OCI-LY7 (cell line): ENCODE results near the gene UTP14C. TPM values are rescaled to one million over a fixed set of nuclear protein-coding genes. Genes with fewer than 3 reads are reported as not detected.
"Not testable (repeated sequence)": the region's sequence is repeated elsewhere in the genome, so short reads cannot be mapped to it uniquely, and the experiment has no call there.

ENCODE experiments used
- BruUV-seq: library from RNA; stranded (reverse); fragments of 400-500 nt; replicated peaks from 2 replicates; lab custom pipeline; 2021; lab: Mats Ljungman, UMichigan
- CTCF ChIA-PET: fragments of 300-600 bp; sonication (Branson Sonifier 250); formaldehyde crosslinking; loops from one replicate; lab custom pipeline; 2022; ENCODE audit warnings: antibody characterized with exemption; ENCODE audit not compliant: unreplicated experiment; lab: Charles Lee
- POLR2A ChIA-PET: fragments of 300-600 bp; sonication (Branson Sonifier 250); formaldehyde crosslinking; loops from one replicate; lab custom pipeline; 2022; ENCODE audit warnings: antibody characterized with exemption; lab: Charles Lee
- DNase-seq: peaks from one replicate; pipeline ENCODE4 v3.0.0-alpha.2; 2015; ENCODE audit warnings: low spot score
- H2AFZ ChIP-seq: fragments of 200-600 bp; sonication (generic), shearing (Covaris generic); 2 replicates; pipeline ENCODE4 v1.6.1; 2014; ENCODE audit warnings: mild to moderate bottlenecking, antibody characterized with exemption, low read length, moderate library complexity
- H3K27ac ChIP-seq: fragments of 200-600 bp; sonication (generic); 2 replicates; pipeline ENCODE4 v1.5.1; 2014; ENCODE audit warnings: mixed run types, low read depth, mild to moderate bottlenecking, moderate library complexity, low read length, inconsistent platforms; ENCODE audit not compliant: poor library complexity, severe bottlenecking
- H3K36me3 ChIP-seq: fragments of 200-600 bp; sonication (generic); 2 replicates; pipeline ENCODE4 v1.6.1; 2014; ENCODE audit warnings: mild to moderate bottlenecking, antibody characterized with exemption, low read length, moderate library complexity, mixed read lengths; ENCODE audit not compliant: insufficient read depth
- H3K4me1 ChIP-seq: fragments of 200-600 bp; sonication (generic); 2 replicates; pipeline ENCODE4 v1.5.1; 2014; ENCODE audit warnings: mild to moderate bottlenecking, low read length; ENCODE audit not compliant: insufficient read depth, poor library complexity, severe bottlenecking
- H3K4me2 ChIP-seq: fragments of 200-600 bp; sonication (generic); 2 replicates; pipeline ENCODE4 v1.6.1; 2014; ENCODE audit warnings: mild to moderate bottlenecking, low read length
- H3K4me3 ChIP-seq: fragments of 200-600 bp; sonication (generic); 2 replicates; pipeline ENCODE4 v1.5.1; 2014; ENCODE audit warnings: mild to moderate bottlenecking, low read depth, low read length; ENCODE audit not compliant: poor library complexity, severe bottlenecking
- H3K79me2 ChIP-seq: fragments of 200-600 bp; sonication (generic); 2 replicates; pipeline ENCODE4 v1.6.1; 2016; ENCODE audit warnings: low read depth, mild to moderate bottlenecking, low read length, moderate library complexity, mixed read lengths; ENCODE audit not compliant: insufficient read depth
- H3K9me2 ChIP-seq: fragments of 200-600 bp; sonication (generic); 2 replicates; pipeline ENCODE4 v1.6.1; 2016; ENCODE audit warnings: mild to moderate bottlenecking, low read length, mixed read lengths; ENCODE audit not compliant: insufficient read depth
- H3K9me3 ChIP-seq: fragments of 200-600 bp; sonication (generic); 2 replicates; pipeline ENCODE4 v1.6.1; 2014; ENCODE audit warnings: mild to moderate bottlenecking, mixed run types, low read length, mixed read lengths
- H4K20me1 ChIP-seq: fragments of 200-600 bp; sonication (generic); 2 replicates; pipeline ENCODE4 v1.6.1; 2014; ENCODE audit warnings: mild to moderate bottlenecking, antibody characterized with exemption, low read length, moderate library complexity, mixed read lengths; ENCODE audit not compliant: insufficient read depth
- CTCF ChIP-seq: fragments of 200-600 bp; sonication (generic); conservative IDR thresholded peaks from 2 replicates; pipeline ENCODE4 v1.5.1; 2014; ENCODE audit warnings: mild to moderate bottlenecking, antibody characterized with exemption, low read length, moderate library complexity, mixed read lengths
- EZH2phosphoT487 ChIP-seq: fragments of 200-600 bp; sonication (generic); IDR thresholded peaks from 2 replicates; pipeline ENCODE4 v1.6.1; 2018; ENCODE audit warnings: low read depth, borderline replicate concordance, mild to moderate bottlenecking, mixed run types, antibody characterized with exemption, low read length, moderate library complexity, mixed read lengths
- intact Hi-C: fragments of 100-400 bp; cut with micrococcal nuclease; formaldehyde crosslinking; loops from one replicate; pipeline ENCODE4 v1.10.0; 2022; ENCODE audit not compliant: unreplicated experiment
- total RNA-seq, 2 experiments: library from RNA; depleted of rRNA in 1 of 2; stranded (reverse); fragments of >200 nt in 1 of 2; shearing (Covaris generic) in 1 of 2; gene quantifications; 2 replicates each; pipeline ENCODE4 v1.2.3, GENCODE V29; 2014 to 2022

UTP14C gene
- total RNA-seq, 2 experiments from 2014 or later = 7.3 to 11.5 TPM

- Histone ChIP-seq H4K20me1 (no peaks in the 10 kb centered on the region), H3K4me2 (no peak overlapping the region), H3K79me2 (no peaks in the 10 kb centered on the region), H2AFZ (no peak overlapping the region), H3K9me3 (no peaks in the 10 kb centered on the region), H3K9me2 (no peaks in the 10 kb centered on the region), H3K4me3 (no peak overlapping the region), H3K4me1 (no peaks in the 10 kb centered on the region), H3K27ac (no peak overlapping the region), H3K36me3 (peaks cover 77% of the 10 kb centered on the region)
- intact Hi-C loops = no loop called here
- POLR2A ChIA-PET = no interaction called here
- CTCF ChIA-PET = no interaction called here
- no peak for DNase-seq
- BruUV-seq = no TSS peak
- TF ChIP-seq EZH2phosphoT487 = no peak
- TF ChIP-seq CTCF = no peak
Observed at GRCh38 chr13:52027832-52028231, 3.3 kb downstream of the UTP14C start.

DNA sequence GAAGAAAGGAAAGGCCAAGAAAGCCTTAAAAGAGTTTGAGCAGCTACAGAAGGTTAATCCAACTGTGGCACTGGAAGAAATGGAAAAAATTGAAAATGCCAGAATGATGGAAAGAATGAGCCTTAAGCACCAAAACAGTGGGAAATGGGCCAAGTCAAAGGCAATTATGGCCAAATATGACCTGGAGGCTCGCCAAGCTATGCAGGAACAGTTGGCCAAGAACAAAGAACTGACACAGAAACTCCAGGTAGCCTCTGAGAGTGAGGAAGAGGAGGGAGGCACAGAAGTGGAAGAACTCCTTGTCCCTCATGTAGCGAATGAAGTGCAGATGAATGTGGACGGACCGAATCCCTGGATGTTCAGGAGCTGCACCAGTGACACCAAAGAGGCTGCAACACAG is 5.1 kb downstream of the UTP14C start:
- CTCF ChIA-PET = no interaction called here
- no peaks in the 10 kb centered on the region for H3K79me2 ChIP-seq
- no peaks in the 10 kb centered on the region for H3K4me1 ChIP-seq
- TF ChIP-seq EZH2phosphoT487 (no peak), CTCF (no peak)
- DNase-seq = no peak
- POLR2A ChIA-PET = no interaction called here
- no peaks in the 10 kb centered on the region for H3K9me2 ChIP-seq
- H2AFZ ChIP-seq = no peak overlapping the region
- no peak overlapping the region for H3K4me3 ChIP-seq
- H3K9me3 ChIP-seq = no peaks in the 10 kb centered on the region
- no peaks in the 10 kb centered on the region for H4K20me1 ChIP-seq
- H3K36me3 ChIP-seq = peaks cover 59% of the 10 kb centered on the region
- no peak overlapping the region for H3K4me2 ChIP-seq
- intact Hi-C loops = no loop called here
- no TSS peak for BruUV-seq
- H3K27ac ChIP-seq = no peak overlapping the region

DNA sequence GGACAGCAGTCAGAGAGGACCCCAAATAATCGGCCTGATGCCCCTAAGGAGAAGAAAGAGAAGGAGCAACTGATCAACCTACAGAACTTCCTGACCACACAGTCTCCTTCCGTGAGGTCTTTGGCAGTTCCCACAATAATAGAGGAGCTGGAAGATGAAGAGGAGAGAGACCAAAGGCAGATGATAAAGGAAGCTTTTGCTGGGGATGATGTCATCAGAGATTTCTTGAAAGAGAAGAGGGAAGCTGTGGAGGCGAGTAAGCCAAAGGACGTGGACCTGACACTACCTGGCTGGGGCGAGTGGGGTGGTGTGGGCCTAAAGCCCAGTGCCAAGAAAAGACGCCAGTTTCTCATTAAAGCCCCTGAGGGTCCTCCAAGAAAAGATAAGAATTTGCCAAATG is 5.9 kb downstream of the UTP14C start:
- DNase-seq, CTCF ChIA-PET, H3K79me2 ChIP-seq, H3K9me3 ChIP-seq, H3K27ac ChIP-seq, H3K4me2 ChIP-seq, intact Hi-C loops, H3K4me3 ChIP-seq, H3K9me2 ChIP-seq, H4K20me1 ChIP-seq, H2AFZ ChIP-seq, POLR2A ChIA-PET, H3K4me1 ChIP-seq, BruUV-seq: not testable (repeated sequence)
- peaks cover 51% of the 10 kb centered on the region for H3K36me3 ChIP-seq
